B cell (primary cell): ENCODE data around the gene SS18L1.

Source experiments
- CTCF ChIP-seq: fragments of 200-600 bp; IDR thresholded peaks from one replicate; pipeline ENCODE4 v1.8.0; 2022; ENCODE audit warnings: antibody characterized with exemption, mild to moderate bottlenecking
- EZH2 ChIP-seq: IDR thresholded peaks from 2 replicates; pipeline ENCODE4 v1.6.1; 2012; ENCODE audit warnings: borderline replicate concordance, low read depth, mild to moderate bottlenecking, moderate library complexity, low read length; ENCODE audit not compliant: insufficient read depth, poor library complexity, severe bottlenecking

GRCh38 chr20:62227591-62227976 is 84.0 kb downstream of the SS18L1 start:
- TF ChIP-seq CTCF, result no peak
- TF ChIP-seq EZH2, result no peak
